GM20000 (cell line): Measurements from ENCODE around the gene TCERG1.

Experiments
- DNase-seq: peaks from one replicate; pipeline ENCODE4 v3.0.0; 2012; ENCODE audit warnings: low spot score
- CTCF ChIP-seq: IDR thresholded peaks from 2 replicates; pipeline ENCODE4 v1.5.1; 2012; ENCODE audit warnings: mild to moderate bottlenecking, control low read depth; ENCODE audit errors: extremely low read depth, missing control alignments

Gene TCERG1

GRCh38 chr5:146457431-146457830 is 10.3 kb downstream of the TCERG1 start:
- no peak for TF ChIP-seq CTCF
- DNase-seq: no peak

- no peak for TF ChIP-seq CTCF
- no peak for DNase-seq
These were observed 11.8 kb downstream of the TCERG1 start for GRCh38 chr5:146458894-146459293.

- TF ChIP-seq CTCF: no peak
- no peak for DNase-seq
These were observed 14.2 kb downstream of the TCERG1 start for GRCh38 chr5:146461319-146461718.

GRCh38 chr5:146463446-146463845 is 16.3 kb downstream of the TCERG1 start:
- no peak for DNase-seq
- no peak for TF ChIP-seq CTCF

GRCh38 chr5:146466521-146467349 is 19.6 kb downstream of the TCERG1 start:
- DNase-seq: no peak
- no peak for TF ChIP-seq CTCF

- no peak for DNase-seq
- TF ChIP-seq CTCF: no peak
These were observed 20.6 kb downstream of the TCERG1 start for GRCh38 chr5:146467760-146468159.

GRCh38 chr5:146474065-146474464 is 26.9 kb downstream of the TCERG1 start:
- DNase-seq: no peak
- TF ChIP-seq CTCF: no peak
